HG03432 (cell line): ENCODE results near the gene SCCPDH.
"Not testable (repeated sequence)": the region's sequence is repeated elsewhere in the genome, so short reads cannot be mapped to it uniquely, and the experiment has no call there.

Experiments used
- ATAC-seq: cut with Tn5 transposase; IDR thresholded peaks from one replicate; pipeline ENCODE4 v1.9.1; 2021; ENCODE audit warnings: mild to moderate bottlenecking, moderate library complexity; ENCODE audit not compliant: unreplicated experiment

SCCPDH gene

DNA sequence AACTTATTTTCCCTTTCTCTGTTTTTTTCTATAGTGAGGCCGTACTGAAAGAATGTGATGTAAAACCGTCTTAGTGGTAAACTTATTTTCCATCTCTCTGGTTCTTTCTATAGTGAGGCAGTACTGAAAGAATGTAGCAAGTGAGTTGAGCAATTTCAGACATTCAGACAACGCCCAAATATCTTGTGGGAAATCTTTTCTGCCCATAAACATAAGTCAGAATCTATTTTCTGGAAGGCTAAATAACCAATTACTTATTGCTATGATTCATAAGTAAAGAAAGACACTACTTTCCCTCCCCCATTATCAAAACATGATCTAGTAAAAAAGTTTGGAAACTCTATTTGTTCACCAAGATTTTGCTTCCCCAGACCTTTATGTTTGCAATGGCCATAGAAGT, 18.8 kb upstream of the SCCPDH start:
- no peak for ATAC-seq

DNA sequence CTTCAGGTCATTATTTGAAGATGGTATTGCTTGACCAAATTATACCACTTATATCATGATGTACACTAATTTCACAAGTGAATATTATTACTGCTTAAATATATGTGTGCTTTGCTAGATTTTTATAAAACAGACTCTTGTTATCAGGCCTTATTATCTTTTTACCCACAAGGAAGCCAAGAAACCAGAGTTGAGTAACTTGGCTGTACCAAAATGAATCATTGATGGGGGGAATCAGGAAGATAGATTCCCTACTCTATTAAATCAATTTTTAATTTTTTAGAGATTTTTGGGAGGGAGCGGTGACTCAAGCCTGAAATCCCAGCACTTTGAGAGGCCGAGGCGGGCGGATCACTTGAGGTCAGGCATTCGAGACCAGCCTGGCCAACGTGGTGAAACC, 16.0 kb upstream of the SCCPDH start:
- ATAC-seq, result no peak

DNA sequence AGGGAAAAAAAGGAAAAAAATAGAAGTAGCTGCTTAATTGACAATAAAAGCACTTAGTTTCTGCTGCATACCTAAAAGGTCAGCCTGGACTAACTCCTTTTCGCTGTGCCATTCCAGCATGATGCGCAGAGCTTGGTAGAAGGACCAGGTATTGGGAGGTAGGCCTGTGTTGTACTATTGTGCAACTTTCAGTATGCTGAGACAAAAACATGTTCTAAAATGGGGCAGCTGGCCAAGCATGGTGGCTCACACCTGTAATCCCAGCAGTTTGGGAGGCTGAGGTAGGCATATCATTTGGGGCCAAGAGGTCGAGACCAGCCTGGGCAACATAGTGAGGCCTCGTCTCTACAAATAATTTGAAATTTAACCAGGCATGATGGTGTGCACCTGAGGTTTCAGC, 15.0 kb upstream of the SCCPDH start:
- ATAC-seq, result no peak

DNA sequence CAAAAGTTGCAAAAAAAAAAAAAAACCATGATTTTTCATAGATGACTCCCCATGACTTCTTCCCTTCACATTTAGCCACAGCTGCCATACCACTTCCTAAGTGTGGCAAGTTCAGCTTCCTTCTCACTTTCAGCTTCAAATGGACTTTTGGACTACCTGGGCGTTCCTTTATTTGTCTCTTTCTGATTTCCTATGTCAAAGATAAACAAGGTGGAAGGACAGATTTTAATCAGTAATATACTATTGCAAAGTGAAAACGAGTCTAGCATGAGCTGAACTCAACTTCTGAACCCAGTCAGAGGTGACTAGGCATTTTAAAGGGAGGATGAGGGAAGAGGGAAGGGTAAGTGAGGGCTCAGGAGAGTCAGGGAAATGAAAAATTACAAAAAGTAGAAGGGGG, 14.4 kb upstream of the SCCPDH start:
- no peak for ATAC-seq

DNA sequence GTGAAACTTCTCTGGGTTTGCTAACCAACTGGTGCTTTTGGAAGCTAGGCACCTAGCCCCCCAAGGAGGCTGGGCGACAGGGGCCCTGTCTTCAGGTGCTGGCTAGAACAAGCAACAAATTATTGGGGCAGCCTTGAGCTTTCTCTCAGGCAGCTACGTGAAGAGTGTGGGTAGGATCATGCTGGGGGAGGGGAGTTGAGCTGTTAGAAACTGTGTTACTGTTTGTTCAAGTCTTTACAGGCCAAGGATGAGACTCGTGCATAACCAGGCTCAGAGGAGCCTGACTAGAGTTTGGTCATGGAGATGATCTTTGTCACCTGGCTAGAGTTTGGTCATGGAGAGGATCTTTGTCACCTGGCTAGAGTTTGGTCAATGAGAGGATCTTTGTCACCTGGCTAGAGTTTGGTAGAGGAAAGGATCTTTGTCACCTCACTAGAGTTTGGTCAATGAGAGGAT, 12.6 kb upstream of the SCCPDH start:
- ATAC-seq, result no peak

- not testable (repeated sequence) for ATAC-seq
Observed at GRCh38 chr1:246712428-246712827, 11.8 kb upstream of the SCCPDH start.

GRCh38 chr1:246719361-246719760, 4.8 kb upstream of the SCCPDH start:
- not testable (repeated sequence) for ATAC-seq

DNA sequence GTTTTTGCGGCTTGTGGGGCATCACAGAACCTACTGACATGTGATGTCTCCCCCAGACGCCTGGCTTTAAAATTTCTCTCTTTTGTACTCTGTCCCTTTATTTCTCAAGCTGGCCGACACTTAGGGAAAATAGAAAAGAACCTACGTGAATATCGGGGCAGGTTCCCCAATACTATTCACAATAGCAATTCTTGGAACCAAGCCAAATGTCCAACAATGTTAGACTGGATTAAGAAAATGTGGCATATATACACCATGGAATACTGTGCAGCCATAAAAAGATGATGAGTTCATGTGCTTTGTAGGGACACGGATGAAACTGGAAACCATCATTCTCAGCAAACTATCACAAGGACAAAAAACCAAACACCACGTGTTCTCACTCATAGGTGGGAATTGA, 3.4 kb upstream of the SCCPDH start:
- ATAC-seq, result not testable (repeated sequence)

- no peak for ATAC-seq
Observed at GRCh38 chr1:246722720-246723119, 1.5 kb upstream of the SCCPDH start.

GRCh38 chr1:246724731-246725095, 504 bp downstream of the SCCPDH start:
- peak; percentile 50 for ATAC-seq

GRCh38 chr1:246725191-246725590, 982 bp downstream of the SCCPDH start:
- no peak for ATAC-seq

DNA sequence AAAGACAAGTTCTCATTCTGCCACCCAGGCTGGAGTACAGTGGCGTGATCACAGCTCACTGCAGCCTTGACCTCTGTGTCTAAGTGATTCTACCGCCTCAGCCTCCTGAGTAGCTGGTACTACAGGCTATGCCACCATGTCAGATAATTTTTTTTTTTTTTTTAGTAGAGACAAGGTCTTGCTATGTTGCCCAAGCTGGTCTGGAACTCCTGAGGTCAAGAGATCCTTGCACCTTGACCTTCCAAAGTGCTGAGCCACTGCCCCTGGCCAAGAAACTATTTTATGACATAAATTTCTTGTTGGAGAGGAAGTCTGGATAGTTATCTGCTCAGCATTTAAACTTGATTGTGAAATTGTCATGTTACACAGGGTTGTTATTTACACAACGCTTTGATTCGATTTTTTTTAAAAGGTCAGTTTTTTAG, 2.1 kb downstream of the SCCPDH start:
- no peak for ATAC-seq

- no peak for ATAC-seq
Observed at GRCh38 chr1:246726881-246727280, 2.7 kb downstream of the SCCPDH start.

- ATAC-seq, result no peak
Observed at GRCh38 chr1:246727594-246727993, 3.4 kb downstream of the SCCPDH start.

- no peak for ATAC-seq
Observed at GRCh38 chr1:246728311-246728710, 4.1 kb downstream of the SCCPDH start.

DNA sequence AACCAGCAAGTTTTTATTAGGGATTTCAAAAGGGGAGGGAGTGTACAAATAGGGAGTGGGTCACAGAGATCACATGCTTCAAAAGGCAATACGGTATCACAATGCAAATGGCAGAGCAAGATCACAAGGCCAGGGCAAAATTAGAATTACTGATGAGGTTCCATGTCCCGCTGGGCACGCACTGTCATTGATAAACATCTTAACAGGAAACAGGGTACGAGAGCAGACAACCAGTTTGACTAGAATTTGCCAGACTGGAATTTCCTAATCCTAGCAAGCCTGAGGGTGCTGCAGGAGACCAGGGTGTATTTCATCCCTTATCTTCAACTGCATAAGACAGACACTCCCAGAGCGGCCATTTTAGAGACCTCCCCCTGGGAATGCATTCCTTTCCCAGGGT, 4.8 kb downstream of the SCCPDH start:
- ATAC-seq, result not testable (repeated sequence)

DNA sequence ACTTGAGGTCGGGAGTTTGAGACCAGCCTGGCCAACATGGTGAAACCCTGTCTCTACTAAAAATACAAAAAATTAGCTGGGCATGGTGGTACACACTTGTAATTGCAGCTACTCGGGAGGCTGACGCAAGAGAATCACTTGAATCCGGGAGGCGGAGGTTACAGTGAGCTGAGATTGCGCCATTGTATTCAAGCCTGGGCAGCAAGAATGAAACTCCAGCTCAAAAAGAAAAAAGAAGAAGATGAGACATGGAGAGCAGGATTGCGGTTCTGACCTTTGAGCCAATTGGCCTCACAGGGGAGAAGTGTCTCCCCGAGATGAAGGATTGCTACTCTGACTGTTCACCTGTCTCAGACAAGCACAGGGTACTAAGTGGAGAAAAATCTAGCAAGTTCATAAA, 6.6 kb downstream of the SCCPDH start:
- no peak for ATAC-seq

GRCh38 chr1:246731873-246732272, 7.7 kb downstream of the SCCPDH start:
- ATAC-seq, result not testable (repeated sequence)

DNA sequence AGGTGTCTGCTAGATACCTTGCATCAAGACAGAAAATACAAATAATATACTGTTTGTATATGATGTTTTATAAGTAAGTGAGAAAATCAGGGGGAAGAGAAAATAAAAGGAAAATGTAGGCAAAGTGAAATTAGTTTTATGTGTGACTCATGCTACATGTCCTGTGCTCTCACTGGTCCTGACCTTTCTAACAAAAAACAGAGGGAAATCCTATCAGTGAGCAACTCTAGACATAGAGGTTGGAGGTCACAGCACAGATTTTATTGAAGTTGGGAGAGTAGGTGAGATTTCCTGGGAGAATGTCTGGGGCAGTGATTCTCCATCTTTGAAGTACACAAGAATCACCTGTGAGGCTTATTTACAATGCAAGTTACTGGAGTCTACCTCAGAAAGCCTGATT, 9.5 kb downstream of the SCCPDH start:
- no peak for ATAC-seq

GRCh38 chr1:246734866-246735265, 10.7 kb downstream of the SCCPDH start:
- ATAC-seq, result no peak

- no peak for ATAC-seq
Observed at GRCh38 chr1:246735735-246736134, 11.5 kb downstream of the SCCPDH start.

DNA sequence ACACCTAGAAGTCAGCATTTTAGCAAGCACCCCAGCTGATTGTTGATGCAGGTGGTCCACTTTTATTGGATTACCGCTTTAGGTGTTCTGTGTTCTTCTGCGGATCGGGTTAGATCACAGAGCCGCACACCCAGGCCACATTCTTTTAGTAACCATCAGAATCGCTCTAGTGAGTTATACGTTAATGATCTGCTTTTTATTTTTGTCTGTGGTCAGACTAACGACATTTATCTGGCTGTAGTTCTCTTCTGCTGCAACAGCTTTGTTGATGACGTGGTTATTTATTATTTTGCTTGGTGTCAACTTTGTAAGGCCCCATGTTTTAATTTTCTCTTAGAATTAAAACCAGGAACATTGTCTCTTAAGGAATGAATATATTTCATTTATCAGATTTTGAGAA, 18.2 kb downstream of the SCCPDH start:
- no peak for ATAC-seq

- not testable (repeated sequence) for ATAC-seq
Observed at GRCh38 chr1:246746155-246746554, 21.9 kb downstream of the SCCPDH start.

- no peak for ATAC-seq
Observed at GRCh38 chr1:246748006-246748405, 23.8 kb downstream of the SCCPDH start.
